HuH-7 (cell line): Measurements from ENCODE around the gene ZNF862.

Experiments
- DNase-seq: peaks from one replicate; pipeline ENCODE4 v3.0.0; 2011; ENCODE audit warnings: low spot score

The ZNF862 gene

DNA sequence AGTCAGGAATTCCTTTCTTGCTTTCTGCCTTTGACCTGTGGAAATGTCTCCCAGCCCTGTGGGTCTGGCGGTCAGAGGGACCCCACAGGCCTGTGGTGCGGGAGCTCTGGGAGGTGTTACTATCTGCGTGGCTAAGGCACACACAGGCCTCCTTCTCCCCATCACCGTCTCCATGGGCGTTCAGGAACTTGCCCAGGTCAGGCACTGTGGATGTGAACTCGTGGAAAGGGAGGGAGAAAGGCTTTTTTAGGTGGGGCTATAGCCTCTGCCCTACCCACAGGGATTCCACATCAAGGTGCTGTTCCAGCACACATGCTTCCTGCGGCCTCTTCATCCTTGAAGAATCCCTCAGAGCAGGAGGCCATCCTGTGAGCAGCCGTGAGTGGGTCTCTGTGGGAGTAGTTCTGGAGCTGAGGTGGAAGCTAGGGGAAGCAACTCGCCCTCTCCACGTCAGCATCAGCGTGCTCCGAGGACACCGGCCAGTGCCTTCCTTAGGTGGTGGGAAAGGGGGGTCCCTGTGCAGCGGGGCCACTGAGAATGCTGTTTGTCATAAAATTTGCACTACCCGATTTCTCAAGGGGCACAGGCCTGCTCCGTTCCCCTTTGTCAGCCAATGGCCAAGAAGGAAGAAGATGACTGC, 28.1 kb downstream of the ZNF862 start:
- no peak for DNase-seq

- DNase-seq = no peak
Measured at GRCh38 chr7:149866779-149867447, 28.7 kb downstream of the ZNF862 start.

DNA sequence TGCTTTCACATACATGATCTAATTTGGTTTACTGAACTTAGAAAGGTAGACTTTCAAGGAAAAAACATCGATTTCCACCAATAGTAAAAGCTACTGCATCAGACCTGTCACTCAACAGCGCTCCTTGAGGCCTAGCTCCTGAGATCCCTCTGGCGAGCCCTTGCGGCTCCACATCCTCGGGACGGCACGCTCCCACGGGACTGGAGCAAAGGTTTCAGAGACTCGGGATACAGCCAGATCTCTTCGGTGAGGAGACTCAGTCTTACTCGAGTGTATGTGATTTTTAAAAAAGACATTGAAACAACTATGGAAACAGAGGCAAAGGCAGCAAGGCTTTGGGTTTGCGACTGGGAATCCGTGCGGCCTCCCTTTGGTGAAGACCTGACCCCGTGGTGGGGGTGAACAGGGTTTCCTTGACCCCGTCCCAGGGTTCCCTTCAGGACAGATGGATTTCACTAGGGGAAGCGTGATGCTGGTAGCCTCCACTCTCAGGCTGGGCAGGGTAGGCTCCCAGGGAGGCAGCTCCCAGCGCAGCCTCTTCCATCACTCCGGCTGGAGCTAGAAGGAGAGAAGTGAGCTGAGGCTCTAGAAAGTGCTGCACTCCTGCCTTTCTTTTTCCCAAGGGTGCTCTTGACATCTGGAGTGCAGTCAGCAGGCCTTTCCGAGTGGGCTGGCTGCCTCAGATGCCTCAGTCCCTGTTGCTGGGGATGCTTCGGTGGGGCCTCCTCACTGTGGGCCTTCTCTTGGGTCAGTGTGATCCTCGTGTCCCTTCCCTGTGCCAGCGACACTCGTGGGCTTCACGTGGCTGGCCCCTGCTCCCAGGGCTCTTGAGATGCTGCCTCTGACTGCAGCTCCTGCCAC, 29.8 kb downstream of the ZNF862 start:
- DNase-seq = no peak

DNA sequence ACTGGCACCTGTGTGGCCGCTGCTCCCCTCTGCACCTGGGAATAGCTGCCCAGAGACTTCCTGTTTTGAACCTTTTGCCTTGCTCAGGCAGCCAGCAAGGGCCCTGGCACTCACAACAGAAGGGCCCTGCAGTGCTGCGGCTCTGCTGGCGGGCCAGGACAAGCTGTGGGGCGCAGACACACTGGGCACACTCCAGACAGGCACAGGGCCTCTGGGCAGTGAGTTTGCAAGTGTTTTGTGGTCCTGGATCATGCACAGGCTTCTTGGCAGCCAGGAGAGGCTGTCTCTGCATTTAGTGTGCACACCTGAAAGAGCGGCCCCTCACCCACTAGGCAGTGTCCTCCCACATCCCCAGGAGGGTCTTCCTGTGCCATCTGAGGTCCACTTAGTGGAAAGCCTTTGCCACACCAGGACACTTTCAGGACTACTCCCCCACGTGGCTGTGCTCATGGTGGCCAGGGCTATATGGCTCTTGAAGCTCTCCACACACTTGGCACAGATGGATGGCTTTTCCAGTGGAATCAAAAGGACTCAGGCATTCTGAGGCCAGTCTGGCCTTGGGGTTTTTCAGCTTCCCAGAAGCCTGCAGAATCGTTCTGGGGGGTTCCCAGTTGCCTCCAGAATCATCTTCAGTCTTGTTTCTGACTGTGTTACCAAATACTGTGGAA, 30.6 kb downstream of the ZNF862 start:
- no peak for DNase-seq

DNA sequence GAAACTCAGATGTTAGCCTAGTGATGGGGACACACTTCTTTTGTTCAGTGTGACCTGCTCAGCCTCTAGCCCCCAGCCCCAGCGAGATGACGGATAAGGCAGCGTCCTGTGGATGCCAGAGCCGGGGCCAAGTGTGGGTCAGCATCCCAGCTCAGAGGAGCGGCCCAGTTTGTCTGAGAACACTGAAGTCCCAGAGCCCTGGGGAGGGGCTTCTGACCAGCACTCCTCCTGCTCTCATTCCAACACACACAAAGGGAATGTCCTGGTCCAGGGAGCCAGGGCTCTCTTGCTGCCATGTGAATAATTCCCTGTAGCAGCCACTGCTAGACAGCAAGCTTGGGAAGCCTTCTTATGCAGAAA, 31.1 kb downstream of the ZNF862 start:
- DNase-seq = no peak

DNA sequence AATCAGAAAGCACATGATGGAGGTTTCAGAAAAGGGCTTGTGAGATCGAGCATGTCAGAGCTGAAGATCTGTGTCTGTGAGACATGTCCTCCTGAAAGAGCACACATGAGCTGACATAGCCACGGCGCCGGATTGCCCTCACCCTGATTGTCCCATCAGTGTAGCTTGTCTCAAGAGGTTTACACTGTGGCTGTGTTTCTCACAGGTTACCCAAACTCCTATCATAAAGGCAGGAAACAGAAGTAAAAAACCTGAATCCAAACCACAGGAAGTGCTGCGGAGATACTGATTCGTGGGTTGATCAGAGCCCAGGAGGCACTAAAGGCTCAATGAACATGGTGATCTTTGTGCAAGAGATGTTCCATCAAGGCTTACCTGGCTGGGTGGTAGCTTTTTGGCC, 31.7 kb downstream of the ZNF862 start:
- DNase-seq = no peak

GRCh38 chr7:149870274-149870673, 32.1 kb downstream of the ZNF862 start:
- DNase-seq = no peak

- DNase-seq = no peak
Measured at GRCh38 chr7:149870701-149871483, 32.7 kb downstream of the ZNF862 start.

DNA sequence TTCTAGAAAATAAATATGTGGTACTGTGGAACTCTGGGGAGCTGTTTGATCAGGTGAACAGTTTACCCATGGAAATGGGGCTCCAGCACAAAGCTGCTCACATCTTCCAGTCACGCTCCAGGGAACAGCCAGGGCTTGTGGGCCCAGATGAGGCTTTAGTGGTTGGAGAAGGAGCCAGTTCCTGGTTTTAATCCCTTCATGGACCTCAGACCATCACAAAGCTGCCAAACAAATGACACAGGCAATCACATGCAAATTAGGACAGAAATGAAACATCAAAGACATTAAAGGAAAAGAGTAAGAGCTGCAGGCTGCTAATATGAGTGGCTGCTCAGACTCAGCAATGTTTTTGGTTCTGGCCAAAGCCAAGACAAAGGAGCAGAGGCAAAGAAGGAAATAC, 33.4 kb downstream of the ZNF862 start:
- no peak for DNase-seq

- peak; percentile 90 for DNase-seq
Measured at GRCh38 chr7:149872419-149873073, 34.4 kb downstream of the ZNF862 start.

DNA sequence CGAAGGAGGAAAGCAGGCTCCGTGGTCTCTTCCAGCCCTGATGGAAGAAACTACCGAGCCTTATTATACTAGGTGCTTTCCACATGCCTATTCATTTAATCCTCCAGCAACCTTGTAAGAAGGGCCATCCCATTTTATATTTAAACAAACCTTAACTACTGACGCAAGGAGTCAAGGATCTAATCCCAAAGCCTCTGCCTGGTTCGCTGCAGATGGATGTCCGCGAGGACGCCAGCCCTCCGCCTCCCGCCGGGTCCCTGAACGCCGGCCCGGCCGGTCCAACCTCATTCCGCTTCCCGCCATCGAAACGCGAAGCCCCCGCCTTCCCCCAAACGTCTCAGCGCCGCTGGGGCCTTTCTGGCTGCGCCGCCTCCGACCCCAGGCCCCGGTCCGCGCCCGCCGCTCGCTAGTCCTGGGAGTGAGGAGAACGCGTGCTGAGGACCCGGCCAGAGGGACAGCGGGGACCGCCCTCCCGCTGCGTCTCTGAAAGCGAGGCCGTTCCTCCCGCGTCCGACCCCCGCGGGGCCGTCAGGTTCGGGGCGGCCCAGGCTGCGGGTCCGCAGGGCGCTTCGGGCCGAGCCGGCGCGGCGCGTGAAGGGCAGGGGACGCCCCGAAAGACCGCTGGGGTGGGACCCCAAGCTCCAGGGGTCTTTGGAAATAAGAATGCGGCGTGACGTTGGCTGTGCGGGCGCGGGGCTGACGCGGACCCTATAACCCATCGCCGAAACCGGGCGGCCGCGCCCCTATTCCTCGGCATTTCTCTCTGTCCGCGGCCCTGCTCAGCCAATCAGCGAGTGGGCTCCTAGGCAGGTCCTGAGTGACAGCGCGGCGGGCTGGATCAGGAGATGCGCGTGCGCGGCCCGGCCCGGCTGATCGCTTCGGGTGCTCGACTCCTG, 35.1 kb downstream of the ZNF862 start, which contains the start of gene ATP6V0E2:
Gene ATP6V0E2 (plus strand): TSS at position 896 of the 896 bp plus-strand sequence. CDS start 97 bp downstream, outside the sequence.
- peak; percentile 100 for DNase-seq

GRCh38 chr7:149873970-149874643, 35.9 kb downstream of the ZNF862 start:
- DNase-seq = no peak

- no peak for DNase-seq
Measured at GRCh38 chr7:149874644-149875028, 36.5 kb downstream of the ZNF862 start.

DNA sequence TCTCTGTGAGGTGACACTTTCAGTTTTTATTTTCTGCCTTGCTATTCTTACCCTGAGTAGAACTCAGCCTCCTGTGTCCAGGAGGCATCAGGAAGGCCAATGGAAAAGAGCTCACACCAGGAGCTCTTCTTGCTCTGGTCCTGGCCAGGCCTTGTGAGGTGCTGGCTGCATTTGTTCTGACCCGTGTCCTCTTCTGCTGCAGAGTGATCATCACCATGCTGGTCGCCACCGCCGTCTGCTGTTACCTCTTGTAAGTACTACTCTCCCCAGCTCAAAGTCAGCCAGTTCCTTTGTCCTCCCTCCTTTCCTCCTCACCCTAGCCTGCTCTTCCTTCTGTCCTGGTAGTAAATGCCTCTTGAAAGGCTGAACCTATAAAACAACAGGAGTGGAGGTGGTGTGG, 37.2 kb downstream of the ZNF862 start:
- DNase-seq = no peak

- no peak for DNase-seq
Measured at GRCh38 chr7:149877890-149878522, 39.8 kb downstream of the ZNF862 start.

DNA sequence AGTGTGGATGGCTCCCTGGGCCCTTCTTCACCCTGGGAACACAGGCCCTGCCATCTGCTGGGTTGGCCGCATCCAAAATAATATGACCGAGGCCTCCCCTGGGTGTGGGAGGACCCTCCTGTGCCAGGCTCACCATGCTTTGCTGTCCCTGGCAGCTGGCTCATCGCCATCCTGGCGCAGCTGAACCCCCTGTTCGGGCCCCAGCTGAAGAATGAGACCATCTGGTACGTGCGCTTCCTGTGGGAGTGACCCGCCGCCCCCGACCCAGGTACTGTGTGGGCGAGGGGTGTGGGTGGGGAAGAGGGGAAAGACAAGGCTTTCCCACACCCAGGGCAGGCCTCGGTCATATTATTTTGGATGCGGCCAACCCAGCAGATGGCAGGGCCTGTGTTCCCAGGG, 40.3 kb downstream of the ZNF862 start:
- no peak for DNase-seq

DNA sequence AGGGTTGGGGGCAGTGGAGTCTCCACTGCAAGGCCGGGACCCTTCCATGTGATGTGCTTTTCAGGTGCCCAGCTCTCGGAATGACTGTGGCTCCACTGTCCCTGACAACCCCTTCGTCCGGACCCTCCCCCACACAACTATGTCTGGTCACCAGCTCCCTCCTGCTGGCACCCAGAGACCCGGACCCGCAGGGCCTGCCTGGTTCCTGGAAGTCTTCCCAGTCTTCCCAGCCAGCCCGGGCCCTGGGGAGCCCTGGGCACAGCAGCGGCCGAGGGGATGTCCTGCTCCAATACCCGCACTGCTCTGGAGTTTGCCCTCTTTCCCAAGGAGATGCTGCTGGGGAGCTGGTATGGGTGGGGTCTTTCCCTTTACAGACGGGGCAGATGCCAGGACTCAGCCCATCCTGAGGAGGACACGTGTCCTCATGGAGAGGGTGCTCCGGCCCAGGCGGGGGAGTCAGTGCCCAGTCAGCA, 41.1 kb downstream of the ZNF862 start:
- DNase-seq = no peak

GRCh38 chr7:149879766-149880637, 41.8 kb downstream of the ZNF862 start:
- no peak for DNase-seq
